Cardiac muscle cell (in vitro differentiated cells and primary cell): Measurements from ENCODE around the gene ALPK3. TPM values are rescaled to one million over a fixed set of nuclear protein-coding genes. Genes with fewer than 3 reads are reported as not detected.

Source experiments
- DNase-seq, 2 donors: peaks; one replicate each; pipeline versions ENCODE4 v3.0.0 to v3.0.0-alpha.2; 2010 to 2017; ENCODE audit warnings: low read depth in 1 of 2, low spot score in 1 of 2
- H3K27ac ChIP-seq: fragments of 200-600 bp; sonication (generic); 2 replicates; pipeline ENCODE4 v1.5.1; 2016
- H3K27me3 ChIP-seq: fragments of 200-600 bp; sonication (generic); 2 replicates; pipeline ENCODE4 v1.6.0; 2016; ENCODE audit warnings: control low read depth
- H3K36me3 ChIP-seq: fragments of 200-600 bp; sonication (generic); 2 replicates; pipeline ENCODE4 v1.5.1; 2016; ENCODE audit warnings: control low read depth
- H3K4me1 ChIP-seq: fragments of 200-600 bp; sonication (generic); 2 replicates; pipeline ENCODE4 v1.8.1; 2017; ENCODE audit warnings: low read depth, mild to moderate bottlenecking, mixed run types
- H3K4me3 ChIP-seq: fragments of 200-600 bp; sonication (generic); 2 replicates; pipeline ENCODE4 v1.5.1; 2016; ENCODE audit warnings: mild to moderate bottlenecking
- H3K9me3 ChIP-seq: fragments of 200-600 bp; sonication (generic); 2 replicates; pipeline ENCODE4 v1.5.1; 2017; ENCODE audit warnings: low read depth, mild to moderate bottlenecking, control low read depth
- CTCF ChIP-seq: IDR thresholded peaks from 2 replicates; pipeline ENCODE4 v1.5.1; 2012; ENCODE audit warnings: low read depth, mild to moderate bottlenecking, low read length
- polyA plus RNA-seq: library from polyadenylated mRNA; unstranded; fragments of >200 nt; fragmentation: Nextera tagmentation; extraction: Ambion mirVana; gene quantifications from 2 replicates; pipeline ENCODE4 v1.2.1, GENCODE V29; 2016
- total RNA-seq: library from RNA; depleted of rRNA; stranded (reverse); fragments of >200 nt; gene quantifications from 2 replicates; pipeline ENCODE4 v1.2.3, GENCODE V29; 2016

The ALPK3 gene
- total and polyA plus RNA-seq, 2 experiments from 2014 or later = 16.6 to 52.1 TPM

DNA sequence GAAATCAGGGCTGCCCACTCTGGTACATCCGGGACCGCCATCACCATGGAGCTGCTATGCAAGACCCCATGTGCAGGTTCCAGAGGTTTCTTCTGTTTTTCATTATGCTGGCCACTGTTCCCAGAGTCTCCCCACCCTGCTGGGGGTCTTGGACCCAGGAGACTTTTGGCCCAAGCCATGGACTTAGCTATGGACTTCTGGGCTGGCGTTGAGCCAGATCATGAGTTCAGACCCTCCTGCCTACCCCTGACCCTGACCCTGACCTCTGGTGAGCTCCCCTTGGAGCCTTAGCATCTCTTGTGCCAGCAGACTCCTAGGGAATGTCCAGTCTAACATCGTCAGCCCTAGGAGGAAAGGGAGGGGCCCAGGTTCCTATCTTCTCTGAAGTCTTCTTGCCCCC lies 92.6 kb downstream of the ALPK3 start:
- DNase-seq = no peak
- no peak for TF ChIP-seq CTCF
- Histone ChIP-seq H3K27me3 (no peaks in the 10 kb centered on the region), H3K9me3 (no peaks in the 10 kb centered on the region), H3K36me3 (no peaks in the 10 kb centered on the region), H3K27ac (no peak overlapping the region), H3K4me3 (no peak overlapping the region), H3K4me1 (peaks cover 12% of the 10 kb centered on the region)

GRCh38 chr15:84910928-84911623 lies 93.9 kb downstream of the ALPK3 start:
- Histone ChIP-seq H3K4me1 (peaks cover 19% of the 10 kb centered on the region), H3K27me3 (no peaks in the 10 kb centered on the region), H3K9me3 (no peaks in the 10 kb centered on the region), H3K27ac (no peak overlapping the region), H3K4me3 (no peak overlapping the region), H3K36me3 (no peaks in the 10 kb centered on the region)
- DNase-seq = no peak
- no peak for TF ChIP-seq CTCF

DNA sequence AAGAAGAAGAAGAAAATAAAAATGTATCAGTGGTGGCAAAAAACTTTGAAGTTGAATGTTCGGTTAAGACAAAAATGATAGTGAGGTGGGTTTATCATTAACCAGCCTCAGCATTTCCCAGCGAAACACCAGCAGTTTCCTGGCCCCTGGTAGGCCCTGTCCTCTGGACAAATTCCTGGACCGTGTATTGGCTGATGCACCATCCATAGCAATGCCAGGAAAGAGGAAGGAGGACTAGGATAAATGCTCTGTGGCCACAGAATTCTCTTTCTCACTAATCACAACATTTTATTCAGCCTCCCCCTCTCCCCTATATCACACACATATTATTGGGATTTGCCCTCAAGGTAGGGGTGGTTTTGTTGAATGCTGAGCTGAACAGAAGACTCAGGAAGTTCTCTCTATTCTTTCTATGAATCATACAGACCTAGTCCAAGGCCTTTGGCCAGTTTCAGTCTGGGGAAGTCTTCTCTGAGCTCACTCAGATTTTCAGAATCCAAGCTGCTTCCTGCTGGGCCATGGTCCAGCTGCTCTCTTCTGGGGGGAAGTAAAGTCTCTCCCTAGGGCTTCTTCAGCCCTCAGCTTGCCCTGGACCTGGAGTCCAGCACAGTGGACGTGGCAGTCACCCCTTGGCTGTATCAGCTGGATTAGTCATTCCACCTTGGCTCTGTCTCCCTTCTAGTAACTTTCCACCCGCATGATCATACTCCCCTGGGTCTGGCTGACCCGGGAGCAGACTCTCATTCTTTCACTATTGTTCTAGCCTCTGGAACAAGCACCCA lies 94.9 kb downstream of the ALPK3 start:
- DNase-seq = peak in 1 of 2 donors; percentile 100

GRCh38 chr15:84913360-84913723 lies 96.2 kb downstream of the ALPK3 start:
- DNase-seq = no peak
- Histone ChIP-seq H3K9me3 (no peaks in the 10 kb centered on the region), H3K4me3 (no peak overlapping the region), H3K27me3 (no peaks in the 10 kb centered on the region), H3K27ac (no peak overlapping the region), H3K4me1 (peaks cover 15% of the 10 kb centered on the region), H3K36me3 (no peaks in the 10 kb centered on the region)
- no peak for TF ChIP-seq CTCF

More for the DNA sequence above, 94.9 kb downstream of the ALPK3 start:
- Histone ChIP-seq H3K27ac (no peak overlapping the region), H3K4me1 (peaks cover 15% of the 10 kb centered on the region), H3K9me3 (no peaks in the 10 kb centered on the region), H3K27me3 (no peaks in the 10 kb centered on the region), H3K4me3 (no peak overlapping the region), H3K36me3 (no peaks in the 10 kb centered on the region)
- no peak for TF ChIP-seq CTCF

DNA sequence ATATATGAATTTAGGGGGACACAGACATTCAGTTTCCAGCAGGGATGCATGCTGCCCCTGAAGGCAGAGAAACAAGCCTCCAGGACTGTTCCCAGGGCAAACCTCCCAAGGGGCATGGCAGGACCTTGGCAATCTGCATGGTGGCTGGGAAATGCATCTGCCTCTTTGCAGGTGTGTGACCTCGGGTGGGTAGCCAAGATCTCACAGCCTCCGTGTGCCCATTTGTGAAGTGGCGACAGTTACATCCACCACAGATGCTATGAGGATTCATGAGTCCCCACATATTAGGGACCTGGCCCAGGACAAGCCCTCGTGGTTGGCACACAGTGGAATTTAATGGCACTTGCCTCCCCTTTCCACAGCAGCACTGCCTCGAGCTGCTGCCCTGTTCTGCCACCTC lies 97.2 kb downstream of the ALPK3 start:
- H3K4me1 ChIP-seq = peaks cover 15% of the 10 kb centered on the region
- no peak overlapping the region for H3K4me3 ChIP-seq
- H3K27me3 ChIP-seq = no peaks in the 10 kb centered on the region
- peak overlapping the region; percentile 96 for H3K27ac ChIP-seq
- no peak for TF ChIP-seq CTCF
- no peak for DNase-seq
- H3K9me3 ChIP-seq = no peaks in the 10 kb centered on the region
- no peaks in the 10 kb centered on the region for H3K36me3 ChIP-seq
